ENCODE data around the gene OSGEP.
A peak's percentile ranks its signal among the peaks of the same experiment; 100 is the strongest.

The OSGEP gene

DNA sequence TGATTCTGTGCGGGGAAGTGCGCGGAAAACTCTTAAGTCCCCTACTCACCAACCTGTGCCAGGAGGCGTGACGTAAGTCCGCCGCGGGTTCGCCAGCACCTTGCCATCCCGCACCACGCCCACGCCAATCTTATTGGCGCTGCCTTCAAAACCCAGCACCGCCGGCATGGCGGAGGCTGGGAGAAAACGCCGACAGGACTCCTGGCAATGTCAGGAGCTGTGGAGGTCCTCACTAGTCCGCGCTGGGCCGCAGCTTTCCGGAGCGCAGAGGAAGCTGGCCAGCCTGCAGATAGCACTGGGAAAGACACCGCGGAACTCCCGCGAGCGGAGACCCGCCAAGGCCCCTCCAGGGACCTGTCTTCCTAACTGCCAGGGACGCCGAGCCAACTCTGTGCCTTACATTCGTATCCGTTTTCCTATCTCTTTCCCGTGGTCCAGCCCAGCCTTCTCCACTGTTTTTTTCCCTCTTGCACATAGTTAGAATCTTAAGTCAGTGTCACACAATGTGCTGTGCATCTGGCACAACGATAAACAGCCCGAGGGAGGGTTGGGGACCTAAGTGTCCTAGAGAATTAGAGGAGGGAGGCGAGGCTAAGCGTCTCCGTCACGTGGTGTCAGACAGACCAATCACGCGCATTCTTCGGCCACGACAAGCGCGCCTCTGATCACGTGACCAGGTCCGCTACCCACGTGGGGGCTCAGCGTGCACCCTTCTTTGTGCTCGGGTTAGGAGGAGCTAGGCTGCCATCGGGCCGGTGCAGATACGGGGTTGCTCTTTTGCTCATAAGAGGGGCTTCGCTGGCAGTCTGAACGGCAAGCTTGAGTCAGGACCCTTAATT is at the start of gene OSGEP, which contains the start of gene APEX1:
Gene OSGEP, minus strand, starts transcription at position 297 of the 839 bp plus-strand sequence. Its CDS starts 129 bp downstream, at position 168.
Gene APEX1, plus strand, starts transcription at position 711 of the 839 bp plus-strand sequence. CDS start 420 bp downstream, outside the sequence.
- DNase-seq (ENCODE audit: low spot score) = peak; percentile 97

DNA sequence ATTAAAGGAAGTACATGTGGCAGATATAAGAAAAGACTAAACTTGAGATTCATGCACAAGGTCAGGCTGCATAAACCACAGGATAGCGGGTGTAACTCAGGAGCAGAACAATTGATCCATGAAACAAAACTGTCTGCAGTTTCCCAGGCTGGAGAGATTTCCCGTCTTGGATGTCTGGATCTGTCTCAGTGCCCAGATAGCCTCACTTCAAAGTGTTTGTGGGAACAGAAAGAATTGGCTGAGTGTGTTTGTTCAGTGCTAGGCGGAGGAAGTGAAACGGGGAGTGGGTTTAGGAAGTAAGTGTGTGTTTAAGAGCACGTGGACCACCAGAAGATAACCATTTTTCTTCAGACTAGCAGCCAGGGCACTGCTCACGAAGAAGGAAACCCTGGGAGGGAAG is 49.3 kb upstream of the OSGEP start:
- no peak for DNase-seq (ENCODE audit: low spot score)

DNA sequence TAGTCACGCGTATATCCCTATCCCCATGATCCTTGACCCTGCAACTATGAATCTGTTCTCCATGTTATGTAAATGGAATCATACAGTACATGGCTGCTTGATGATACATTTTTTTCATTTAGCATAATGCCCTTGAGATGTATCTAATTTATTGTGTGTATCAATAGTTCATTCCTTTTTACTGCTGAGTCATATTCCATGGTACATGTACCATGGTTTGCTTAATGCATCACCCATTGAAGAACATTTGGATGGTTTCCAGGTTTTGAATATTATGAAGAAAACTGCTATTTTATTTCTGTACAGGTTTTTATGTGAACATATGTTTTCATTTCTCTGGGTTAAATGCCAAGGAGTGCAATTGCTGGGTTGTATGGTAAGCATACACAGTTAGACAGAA is 46.7 kb upstream of the OSGEP start:
- DNase-seq (ENCODE audit: low spot score) = no peak

DNA sequence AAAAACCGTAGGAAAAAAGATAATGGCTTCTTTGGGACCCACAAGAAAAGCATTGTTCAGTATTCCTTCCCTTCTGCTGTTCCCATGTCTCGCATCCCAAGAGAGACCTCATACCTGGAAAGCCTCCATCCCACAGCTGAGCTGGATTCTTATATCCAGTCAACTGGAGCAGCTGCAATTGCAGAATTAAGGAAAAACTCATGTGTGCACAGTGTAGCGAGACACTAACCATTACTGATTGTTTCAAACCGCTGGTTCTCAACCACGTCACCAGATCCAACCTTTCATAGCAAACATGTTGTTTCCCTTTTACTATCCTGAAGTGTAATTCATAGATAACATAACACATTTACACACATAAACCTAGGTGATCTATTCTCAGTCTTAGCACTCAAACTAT is 45.3 kb upstream of the OSGEP start:
- no peak for DNase-seq (ENCODE audit: low spot score)

DNA sequence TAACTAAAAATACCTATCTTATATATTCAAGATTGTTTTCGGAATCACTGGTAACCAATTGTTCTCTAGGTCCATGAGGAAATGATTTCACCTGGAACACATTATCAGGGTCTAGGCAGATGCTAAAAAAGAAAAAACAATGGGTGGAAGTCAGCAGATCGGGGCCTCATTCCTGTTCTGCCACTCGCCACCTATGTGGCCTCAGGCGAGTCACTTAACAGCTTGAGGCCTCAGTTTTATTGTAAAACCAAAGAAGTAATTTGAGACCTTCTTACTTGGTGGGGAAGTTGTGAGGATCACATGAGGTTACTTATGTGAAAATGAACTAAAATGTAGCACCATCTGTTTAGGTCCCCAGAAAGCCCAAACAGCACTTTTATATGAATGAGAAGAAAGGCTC is 44.5 kb upstream of the OSGEP start:
- DNase-seq (ENCODE audit: low spot score) = no peak

DNA sequence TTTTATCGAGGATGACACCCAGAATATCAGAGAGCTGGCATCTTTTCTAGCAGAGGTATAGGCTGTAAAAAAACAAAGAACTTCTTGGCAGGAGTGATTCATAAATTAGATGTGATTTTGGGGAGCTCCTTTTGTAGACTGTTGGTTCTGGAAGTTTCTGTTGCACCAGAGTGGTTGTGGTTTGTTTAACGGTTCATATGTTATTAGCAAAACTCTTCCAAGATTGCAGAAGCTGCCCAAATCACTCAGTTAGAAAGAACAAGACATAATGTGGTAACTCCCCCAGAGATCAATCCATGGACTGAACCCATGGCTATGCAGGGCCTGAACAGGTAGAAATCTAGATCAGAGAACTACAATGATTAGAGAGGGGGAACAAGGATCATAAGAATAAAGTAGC is 44.0 kb upstream of the OSGEP start:
- no peak for DNase-seq (ENCODE audit: low spot score)

DNA sequence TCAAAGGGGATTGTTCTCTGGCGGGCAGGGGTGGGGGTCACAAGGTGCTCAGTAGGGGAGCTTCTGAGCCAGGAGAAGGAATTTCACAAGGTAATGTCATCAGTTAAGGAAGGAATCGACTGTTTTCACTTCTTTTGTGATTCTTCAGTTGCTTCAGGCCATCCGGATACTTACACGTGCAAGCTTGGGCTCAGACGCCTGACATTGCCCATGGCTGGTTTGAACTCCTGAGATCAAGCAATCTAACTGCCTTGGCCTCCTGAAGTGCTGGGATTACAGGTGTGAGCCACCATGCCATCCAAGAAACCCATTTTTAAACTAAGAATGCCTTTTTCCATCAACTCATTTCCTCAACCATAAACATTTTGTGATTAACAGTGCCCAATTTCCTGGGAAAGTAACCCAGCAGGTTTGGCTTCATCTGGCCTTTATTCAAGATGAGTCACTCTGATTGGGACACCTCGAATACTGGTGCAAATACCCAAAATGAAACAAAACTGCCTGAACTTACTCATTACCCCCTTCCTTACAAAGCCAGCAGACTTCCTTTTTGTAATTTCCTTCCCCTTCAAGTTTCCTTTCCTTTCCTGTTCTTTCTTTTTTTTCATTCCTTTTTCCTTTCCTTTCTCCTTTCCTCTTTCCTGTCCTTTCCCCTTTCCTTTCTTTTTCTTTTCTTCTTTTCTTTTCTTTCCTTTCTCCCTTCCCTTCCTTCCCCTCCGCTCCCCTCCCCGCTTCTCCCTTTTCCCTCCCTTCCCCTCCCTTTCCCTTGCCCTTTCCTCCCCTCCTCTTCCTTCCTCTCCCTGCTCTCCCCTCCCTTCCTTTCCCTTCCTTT is 40.5 kb upstream of the OSGEP start:
- peak; percentile 28 for DNase-seq (ENCODE audit: low spot score)

DNA sequence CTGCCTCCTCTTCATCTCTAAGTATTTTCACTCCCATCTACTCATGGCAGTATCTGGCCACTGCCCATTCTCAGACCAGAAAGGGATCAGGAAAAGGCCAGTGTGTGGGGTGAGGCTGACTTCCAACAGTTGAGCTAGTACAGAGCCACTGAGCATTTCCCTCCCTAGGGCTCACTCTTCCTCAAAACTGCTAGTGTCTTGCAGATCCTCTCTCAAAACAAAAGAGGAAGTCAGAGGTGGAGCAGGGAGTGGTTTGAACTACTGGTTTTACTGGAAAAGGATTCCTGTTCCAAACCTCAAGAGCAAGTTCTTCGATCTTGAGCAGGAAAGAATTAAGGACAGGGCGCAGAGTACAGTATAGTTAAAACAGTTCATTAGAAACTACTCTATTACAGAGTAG is 39.0 kb upstream of the OSGEP start:
- no peak for DNase-seq (ENCODE audit: low spot score)

DNA sequence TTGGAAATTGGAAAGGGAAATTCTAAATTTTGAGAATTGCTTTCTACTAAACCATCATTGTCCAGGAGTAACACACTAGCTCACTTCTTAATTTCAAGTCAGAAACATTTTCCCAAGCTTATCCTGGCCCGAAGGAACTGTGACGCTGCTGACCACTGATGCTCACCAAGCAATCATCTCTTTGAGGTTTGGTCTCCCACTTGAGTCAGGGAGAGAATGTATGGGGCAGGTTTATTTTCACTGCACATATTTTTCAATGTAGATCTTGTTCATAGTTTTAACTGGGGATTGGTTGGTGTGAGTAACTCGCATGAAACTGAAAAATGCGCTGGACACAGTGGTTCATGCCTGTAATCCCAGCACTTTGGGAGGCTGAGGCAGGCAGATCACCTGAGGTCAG is 37.9 kb upstream of the OSGEP start:
- DNase-seq (ENCODE audit: low spot score) = no peak

DNA sequence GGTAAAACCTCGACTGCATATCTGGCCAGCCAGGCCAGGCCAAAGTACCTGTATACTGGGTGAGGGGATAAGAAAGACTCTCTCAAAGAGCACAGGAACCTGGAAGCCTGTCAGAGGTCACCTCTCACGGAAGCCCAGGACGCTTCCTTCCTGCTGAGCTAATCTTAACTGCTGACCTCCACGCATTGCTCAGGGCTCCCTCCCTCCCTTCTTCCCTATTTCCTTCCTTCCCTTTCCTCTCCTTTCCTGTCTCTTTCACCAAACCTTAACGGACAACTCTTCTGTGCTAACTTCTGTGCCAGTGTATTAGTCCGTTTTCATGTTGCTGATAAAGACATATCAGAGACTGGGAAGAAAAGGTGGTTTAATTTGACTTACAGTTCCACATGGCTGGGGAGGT is 36.0 kb upstream of the OSGEP start:
- DNase-seq (ENCODE audit: low spot score) = no peak

DNA sequence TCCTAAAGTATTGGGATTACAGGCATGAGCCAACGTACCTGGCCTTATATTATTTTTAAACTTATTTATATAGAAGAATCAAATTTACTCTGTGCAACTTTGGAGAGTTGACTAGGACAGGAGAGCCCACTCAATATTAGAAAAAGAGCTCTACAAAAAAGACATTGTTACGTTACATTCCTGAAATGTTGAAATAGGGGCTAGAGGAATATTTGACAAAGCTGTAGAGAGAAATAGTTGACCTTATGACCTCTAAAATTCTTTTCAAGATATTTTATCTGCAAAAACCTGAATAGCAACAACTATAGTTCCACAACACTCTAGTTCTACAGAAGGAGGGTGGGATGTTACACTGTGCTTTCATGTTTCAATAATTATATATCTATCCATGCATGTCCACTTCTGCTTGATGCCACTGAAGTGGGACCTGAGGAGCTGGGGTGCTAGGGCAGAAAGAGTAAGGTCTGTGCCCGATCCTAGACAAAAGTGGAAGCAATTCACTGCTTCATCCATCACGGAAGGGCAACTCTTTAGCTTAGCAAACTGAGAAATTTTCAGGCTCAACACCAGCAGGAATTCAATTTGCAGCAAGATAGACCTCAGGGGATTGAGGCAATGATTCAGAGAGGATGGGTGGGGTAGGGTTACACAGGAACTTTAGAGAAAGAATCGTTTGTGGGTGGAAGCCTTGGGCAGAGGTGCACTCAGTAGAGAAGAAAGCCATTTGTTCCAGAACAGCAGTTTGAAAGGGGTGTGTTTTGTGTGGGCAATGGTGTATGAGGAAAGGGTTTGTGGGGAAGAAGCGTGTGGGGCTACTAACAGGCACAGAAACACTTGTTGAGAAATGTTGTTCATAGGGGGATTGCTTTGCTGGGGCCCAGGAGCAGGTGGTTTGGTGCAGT is 34.7 kb upstream of the OSGEP start:
- DNase-seq (ENCODE audit: low spot score) = peak; percentile 17

DNA sequence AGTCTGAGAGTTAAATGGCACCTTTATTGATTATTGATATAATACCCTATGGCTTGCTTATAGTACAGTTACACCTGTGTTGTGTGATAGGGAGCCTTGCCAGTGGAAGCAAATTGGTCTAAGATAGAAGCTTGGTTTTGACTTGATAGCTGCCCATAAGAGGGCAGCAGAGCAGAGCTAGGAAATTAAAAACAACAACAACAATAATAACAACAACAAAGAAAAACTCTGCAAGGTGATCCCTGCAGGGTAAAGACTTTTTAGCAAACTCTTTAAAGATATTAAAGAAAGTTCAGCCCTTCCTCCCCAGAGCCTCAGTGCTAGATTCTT is 32.7 kb upstream of the OSGEP start:
- DNase-seq (ENCODE audit: low spot score) = no peak

DNA sequence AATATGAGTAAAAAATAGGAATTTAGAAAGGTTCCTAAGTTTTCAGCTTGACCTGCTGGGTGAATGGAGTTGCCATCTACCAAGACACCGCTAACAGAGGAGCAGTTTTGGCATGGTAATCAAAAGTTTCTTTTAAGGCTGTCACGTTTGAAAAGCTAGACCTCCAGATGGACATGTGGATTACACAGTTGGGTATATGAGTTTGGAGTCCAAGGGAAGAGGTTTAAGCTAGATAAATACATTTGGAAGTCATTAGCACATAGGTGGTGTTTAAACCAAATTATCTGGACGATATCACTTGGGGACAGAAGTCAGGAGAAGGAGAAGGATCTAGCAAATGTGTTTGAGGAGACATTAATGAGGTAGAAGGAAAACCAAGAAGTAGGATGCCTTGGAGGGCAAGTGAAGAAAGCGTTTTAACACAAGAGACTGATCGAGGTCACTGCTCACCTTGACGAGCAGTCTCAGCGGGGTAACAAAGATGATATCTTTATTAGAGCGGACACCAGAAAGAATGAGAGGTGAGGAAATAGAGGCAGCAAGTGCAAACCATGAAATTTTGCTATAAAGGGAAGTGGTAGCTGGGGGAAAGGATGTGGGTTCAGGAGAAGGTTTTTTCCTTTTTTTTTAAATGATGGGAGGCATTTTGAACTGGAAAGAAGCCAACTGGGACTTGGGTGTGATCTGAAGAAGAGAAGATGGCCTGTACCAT is 32.2 kb upstream of the OSGEP start:
- no peak for DNase-seq (ENCODE audit: low spot score)

DNA sequence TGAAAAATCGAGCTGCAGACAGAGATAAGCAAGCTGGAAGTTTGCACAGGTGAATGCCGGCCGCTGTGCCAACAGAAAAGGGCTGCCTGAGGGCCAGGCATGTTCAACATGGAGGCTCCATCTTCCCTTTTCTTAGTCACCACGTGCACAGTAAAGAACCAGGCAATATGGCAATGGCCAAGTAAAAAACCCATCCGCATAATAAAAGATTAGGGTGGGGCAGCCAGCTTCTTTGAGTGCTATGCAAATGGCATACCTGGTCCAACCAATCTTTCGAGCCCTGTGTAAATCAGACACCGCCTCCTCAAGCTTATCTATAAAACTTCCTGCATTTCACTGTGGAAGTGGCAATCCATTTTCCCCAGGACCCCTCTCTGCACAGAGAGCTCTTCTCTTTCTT is 31.3 kb upstream of the OSGEP start:
- DNase-seq (ENCODE audit: low spot score) = no peak

DNA sequence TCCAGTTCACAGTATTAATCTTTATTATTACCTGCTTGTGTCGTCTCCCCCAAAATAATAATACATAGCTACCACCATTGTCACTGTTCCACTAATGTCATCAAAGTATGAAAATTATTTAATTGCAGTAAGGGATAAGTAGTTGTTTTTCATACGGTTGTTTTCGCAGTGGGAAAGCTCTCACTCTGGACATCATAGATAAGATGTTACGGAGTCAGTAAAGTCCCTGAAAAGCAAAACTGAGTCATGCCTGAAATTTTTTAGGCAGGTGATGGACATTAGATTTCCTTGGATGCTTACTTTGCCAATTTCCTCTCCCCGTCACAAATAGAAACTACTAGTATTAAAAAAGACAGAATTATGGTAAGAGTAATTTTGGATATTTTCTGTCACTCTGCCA is 27.8 kb upstream of the OSGEP start:
- no peak for DNase-seq (ENCODE audit: low spot score)

DNA sequence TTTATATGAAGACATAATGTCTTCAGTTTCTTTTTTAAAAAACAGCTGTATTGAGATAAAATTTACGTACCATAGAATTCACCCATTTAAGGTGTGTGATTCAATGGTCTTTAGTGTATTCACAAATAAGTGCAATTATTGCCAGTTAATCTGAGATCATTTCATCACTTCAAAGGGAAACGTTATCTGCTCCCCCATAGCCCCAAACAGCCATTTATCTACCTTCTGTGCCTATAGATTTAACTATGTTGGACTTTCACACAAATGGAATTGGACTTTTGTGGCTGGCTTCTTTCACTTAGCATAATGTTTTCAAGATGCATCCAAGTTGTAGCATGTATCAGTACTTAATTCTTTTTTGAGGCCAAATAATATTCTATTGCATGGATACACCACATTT is 24.3 kb upstream of the OSGEP start:
- DNase-seq (ENCODE audit: low spot score) = no peak

DNA sequence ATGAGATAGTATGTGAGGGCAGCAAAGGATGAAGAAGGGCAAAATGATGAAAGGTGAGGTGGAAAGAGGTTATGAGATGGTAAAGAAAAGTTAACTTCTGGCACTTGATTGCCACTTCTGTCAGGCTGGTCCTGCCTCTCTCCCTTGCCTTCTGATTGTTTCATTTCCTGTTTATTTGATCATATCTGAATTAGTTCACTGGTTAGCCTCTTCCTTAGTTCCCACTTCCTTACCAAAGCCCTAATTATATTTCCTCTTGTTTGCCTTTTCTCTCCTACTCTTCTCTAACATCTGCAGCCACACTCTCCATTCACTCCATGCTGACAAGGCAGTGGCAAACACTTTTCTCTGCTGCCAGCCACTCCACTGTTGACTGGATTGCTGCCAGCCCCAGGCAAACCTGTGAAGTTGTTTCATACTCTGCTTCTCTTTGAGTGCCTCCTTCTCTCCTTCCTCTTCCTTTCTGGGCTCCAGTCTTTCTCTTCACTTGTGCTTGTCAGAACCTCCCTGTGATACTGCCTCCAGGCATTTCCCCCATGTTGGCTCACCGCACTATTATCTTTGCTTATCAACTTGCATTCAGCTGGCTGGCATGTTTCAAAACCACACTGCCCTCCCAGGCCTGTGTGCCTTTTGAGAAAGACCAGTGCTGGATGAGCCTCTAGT is 22.7 kb upstream of the OSGEP start:
- no peak for DNase-seq (ENCODE audit: low spot score)

DNA sequence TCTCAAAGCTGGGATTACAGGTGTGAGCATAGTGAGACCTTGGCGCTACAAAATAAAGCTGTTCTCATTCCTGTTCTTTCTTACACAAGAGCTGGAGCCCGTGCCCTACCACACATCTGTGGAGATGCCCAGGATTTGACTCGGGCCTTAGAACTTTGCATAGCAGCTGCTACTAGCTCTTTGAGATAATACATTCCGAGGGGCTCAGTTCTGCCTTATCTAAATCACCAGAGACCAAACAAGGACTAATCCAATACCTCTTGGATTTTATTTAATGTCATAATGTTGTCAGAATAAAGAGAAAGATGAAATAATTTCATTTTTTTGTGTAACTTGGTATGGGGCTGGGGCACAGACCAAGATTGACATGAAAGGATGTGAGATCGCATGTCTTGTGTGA is 22.2 kb upstream of the OSGEP start:
- DNase-seq (ENCODE audit: low spot score) = no peak

DNA sequence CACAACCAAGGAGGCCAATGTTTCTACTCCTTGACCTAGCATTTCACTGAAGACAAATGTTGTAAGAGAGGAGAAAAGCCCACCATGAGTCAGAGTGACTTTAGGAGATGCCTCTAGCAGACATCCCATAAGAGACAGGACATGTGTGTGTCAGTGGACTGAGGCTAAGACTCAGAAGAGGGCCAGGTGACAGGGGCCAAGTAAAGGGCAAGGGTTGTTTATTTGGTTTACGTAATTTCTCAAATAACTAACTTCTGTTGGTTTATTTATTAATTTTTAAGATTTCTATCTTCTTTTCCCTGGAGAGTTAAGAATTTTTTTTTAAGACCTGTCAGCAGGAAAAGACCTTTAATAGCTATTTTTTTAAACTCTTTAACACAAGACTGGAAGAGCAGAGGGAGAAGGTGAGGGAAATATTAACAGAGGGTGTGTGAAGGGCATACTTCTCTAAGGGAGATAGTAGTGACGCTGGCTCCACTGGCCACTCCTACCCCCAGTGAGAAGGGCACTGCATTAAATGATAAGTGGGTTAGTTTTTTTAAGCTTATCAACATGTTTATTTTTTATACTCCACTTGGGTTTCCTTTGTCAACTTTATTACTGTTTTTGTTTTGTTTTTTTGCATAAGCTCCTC is 18.0 kb upstream of the OSGEP start:
- no peak for DNase-seq (ENCODE audit: low spot score)

DNA sequence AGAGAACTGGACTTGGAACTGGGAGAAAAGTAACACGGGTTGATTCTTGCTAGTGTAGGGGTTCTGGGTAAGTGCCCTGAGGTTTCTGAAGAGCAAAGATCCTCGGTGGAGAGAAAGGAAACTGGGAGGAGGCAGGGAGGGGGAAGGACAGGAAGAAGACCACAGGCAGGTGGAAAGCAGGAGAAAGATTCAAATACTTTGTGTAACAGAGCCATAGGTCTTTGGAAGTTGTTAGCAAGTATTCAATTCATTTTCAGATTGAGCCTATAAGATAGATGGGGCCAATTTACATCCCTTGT is 15.9 kb upstream of the OSGEP start:
- DNase-seq (ENCODE audit: low spot score) = no peak
